ENCODE measurements around the gene IL16.

Gene IL16

DNA sequence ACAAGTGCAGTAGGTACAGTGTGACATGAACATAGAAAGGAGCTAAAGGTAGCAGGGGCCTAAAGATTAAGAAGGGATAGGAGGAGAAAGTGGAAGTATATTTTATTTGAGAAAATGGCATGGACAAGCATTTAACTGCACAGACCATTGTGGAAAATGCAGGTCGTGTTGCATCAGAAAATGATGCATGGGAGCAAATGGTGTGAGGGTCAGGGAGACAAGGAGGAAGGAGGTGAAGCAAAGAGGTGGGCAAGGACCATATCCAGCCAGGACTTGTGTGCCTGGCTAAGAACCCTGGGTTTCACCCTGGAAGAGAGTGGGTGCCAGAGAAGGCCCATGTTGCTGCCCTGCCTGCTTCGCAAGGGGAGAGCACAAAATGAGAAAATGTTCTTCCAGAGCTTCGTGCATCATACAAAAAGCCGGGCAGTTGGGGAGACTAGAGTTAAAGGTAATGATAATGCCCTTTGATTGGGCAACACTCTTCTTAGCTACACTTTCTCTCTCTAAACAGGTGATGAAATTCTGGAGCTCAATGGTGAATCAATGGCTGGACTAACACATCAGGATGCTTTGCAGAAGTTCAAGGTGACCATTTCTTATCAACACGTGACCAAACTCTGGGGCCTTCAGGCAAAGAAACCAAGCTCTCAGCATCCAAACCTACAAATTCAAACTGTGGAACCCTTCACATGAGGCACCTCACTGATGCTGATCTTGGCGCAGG, 81.8 kb downstream of the IL16 start:
- no peak for FAIRE-seq
- no peak for DNase-seq (ENCODE audit: insufficient read length, low spot score)
- TF ChIP-seq, protein P1, sequence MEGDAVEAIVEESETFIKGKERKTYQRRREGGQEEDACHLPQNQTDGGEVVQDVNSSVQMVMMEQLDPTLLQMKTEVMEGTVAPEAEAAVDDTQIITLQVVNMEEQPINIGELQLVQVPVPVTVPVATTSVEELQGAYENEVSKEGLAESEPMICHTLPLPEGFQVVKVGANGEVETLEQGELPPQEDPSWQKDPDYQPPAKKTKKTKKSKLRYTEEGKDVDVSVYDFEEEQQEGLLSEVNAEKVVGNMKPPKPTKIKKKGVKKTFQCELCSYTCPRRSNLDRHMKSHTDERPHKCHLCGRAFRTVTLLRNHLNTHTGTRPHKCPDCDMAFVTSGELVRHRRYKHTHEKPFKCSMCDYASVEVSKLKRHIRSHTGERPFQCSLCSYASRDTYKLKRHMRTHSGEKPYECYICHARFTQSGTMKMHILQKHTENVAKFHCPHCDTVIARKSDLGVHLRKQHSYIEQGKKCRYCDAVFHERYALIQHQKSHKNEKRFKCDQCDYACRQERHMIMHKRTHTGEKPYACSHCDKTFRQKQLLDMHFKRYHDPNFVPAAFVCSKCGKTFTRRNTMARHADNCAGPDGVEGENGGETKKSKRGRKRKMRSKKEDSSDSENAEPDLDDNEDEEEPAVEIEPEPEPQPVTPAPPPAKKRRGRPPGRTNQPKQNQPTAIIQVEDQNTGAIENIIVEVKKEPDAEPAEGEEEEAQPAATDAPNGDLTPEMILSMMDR (IDR thresholded peaks at IDR 0.05; ENCODE audit: insufficient read depth, missing control alignments), result no peak

DNA sequence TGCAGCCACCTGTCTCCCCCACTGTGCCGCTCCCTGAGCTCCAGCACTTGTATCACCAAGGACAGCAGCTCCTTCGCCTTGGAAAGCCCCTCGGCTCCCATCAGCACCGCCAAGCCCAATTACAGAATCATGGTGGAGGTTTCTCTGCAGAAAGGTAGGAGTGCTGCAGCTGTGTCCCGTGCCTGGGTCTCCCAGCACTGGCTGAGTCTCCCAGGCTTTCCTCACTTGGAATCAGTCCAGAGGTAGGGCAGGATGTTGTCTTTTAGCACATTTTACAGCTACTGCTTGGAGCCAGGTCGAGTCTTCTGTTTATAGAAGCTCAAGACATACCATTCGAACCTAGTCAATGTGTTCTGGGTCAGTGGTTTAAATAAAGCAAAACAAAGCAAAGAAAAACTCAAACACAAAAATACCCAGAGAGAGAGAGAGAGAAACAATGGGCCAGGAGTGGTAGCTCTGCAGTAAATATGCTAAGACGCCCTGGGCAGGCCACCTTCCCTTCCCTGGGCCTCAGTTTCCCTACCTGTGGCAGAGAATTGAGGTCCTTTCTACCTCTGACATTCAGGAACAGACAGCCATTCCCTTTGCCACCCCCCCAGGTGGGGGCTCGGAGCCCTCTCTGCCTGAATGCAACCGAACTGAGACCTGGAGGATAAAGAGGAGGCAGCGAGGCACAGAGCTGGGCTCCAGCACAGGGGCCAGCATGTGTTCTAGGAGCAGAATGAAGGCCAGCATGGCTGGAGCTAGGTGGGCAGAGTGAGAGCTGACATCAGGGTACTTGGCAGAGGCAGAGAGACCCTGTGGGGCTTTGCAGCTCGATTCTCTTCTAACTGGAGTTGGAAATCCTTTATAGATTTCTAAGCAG, 83.2 kb downstream of the IL16 start:
- DNase-seq (ENCODE audit: insufficient read length, low spot score) (no peak), FAIRE-seq (no peak)
- TF ChIP-seq, protein P1 (IDR thresholded peaks at IDR 0.05; ENCODE audit: insufficient read depth, missing control alignments), result no peak

DNA sequence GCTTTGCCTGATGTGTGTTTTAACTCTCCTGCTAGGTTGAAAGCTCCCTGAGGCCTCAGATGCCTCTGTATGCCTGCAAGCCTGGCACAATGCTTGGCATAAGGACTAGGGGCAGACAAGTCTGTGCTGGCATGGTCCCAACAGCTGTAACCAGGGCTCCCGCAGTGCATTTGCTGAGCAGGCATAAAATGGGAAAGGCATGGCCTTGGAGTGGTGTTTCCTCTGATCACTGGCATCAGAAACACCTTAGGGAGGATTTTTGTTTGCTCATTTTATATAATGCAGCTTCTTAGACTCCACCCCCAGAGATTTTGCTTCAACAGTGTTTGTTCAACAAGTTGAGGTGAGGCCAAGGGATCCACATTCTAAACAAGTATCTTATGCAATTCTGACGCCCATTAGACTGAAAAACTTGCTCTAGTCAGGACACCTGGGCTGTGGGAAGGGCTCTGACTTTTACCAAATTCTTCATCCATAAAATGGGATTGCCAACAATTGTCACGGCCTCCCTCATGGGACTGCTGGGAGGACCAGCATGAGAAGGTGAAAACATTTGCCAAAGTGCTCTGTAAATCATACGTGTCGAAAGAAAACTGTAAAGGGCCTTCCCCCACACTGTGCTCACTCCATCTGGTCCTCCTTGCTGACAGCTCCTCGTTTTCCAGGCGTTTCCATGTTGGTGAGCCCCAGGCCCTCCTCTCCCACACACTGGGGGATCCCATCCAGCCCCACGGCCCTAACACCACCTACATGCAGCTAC, 84.2 kb downstream of the IL16 start:
- TF ChIP-seq, protein P1 (IDR thresholded peaks at IDR 0.05; ENCODE audit: insufficient read depth, missing control alignments), result no peak
- DNase-seq (ENCODE audit: insufficient read length, low spot score), result no peak
- no peak for FAIRE-seq

DNA sequence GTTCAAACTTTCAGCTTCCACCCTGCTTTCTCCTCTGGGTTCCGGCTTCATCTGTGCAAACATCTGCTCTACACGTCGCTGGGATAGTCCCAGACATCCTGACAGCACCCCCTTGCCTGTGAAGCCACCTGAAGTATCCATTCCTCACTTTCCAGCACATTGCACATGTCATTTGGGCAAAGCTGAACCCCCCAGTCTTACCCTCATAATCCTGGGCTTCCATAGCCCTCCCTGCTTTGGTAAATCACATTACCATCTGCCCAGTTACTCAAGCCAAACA, 84.7 kb downstream of the IL16 start:
- DNase-seq (ENCODE audit: insufficient read length, low spot score), result no peak
- TF ChIP-seq, protein P1 (IDR thresholded peaks at IDR 0.05; ENCODE audit: insufficient read depth, missing control alignments), result no peak
- FAIRE-seq, result no peak

DNA sequence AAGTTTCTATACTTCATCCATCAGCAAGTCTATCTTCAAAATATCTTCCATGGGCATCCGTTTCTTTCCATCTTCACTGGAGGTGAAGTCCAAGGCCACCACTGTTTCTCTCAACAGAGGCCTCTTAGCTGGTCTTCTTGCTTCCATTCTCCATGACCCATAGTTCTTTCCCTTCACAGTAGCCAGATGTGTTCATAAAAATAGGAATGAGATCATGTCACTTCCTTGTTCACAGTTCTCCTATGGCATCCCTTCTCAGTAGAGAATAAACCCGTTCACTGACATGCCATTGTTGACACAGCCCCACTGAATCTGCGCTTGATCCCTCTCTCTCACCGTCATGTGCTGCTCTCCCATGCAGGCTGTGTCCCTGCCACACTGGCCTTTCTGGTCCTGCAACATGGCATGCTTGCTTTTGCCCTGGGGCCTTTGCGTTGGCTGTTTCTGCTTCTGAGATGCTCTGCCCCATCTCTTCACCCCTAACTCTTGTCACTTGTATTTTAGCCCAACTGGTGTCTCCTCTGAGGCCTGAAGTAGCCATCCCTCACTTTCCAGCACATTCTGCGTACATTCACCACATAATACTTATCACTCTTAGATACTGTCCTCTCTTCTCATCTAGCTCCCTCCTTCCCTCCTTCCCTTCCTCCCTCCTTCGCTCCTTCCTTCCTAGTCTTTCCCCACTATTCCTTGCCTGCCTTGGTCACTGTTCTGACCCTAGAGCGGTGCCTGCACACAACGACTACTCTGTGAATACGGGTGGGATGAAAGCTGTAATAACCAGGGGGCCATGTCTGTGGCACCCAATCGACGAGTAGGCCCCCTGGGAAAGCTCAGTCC, 85.3 kb downstream of the IL16 start:
- TF ChIP-seq, protein P1 (IDR thresholded peaks at IDR 0.05; ENCODE audit: insufficient read depth, missing control alignments), result no peak
- DNase-seq (ENCODE audit: insufficient read length, low spot score), result no peak
- no peak for FAIRE-seq

DNA sequence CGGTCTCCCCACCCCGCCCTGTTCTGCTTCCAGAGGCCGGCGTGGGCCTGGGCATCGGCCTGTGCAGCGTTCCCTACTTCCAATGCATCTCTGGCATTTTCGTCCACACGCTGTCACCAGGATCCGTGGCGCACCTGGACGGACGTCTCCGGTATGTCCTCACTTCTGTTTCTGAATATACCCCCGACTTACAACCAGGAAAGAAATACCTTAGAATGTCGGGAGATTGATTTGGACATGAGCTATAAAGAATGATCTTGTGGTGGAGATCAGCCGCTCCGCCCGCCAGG, 85.9 kb downstream of the IL16 start:
- DNase-seq (ENCODE audit: insufficient read length, low spot score), result no peak
- FAIRE-seq, result no peak

More for the DNA sequence above, 85.9 kb downstream of the IL16 start:
- TF ChIP-seq, protein P1 (IDR thresholded peaks at IDR 0.05; ENCODE audit: insufficient read depth, missing control alignments), result no peak

Measured in D721Med (cell line).